ENCODE data around the gene ANKRD29. TPM values are rescaled to one million over a fixed set of nuclear protein-coding genes. Genes with fewer than 3 reads are reported as not detected.

Gene ANKRD29
- total RNA-seq, 1 donor from 2014 or later: 0.65 TPM

GRCh38 chr18:23618862-23619387, 43.8 kb downstream of the ANKRD29 start:
- peaks cover 57% of the 10 kb centered on the region for H3K27me3 ChIP-seq
- H3K36me3 ChIP-seq: no peaks in the 10 kb centered on the region
- H3K27ac ChIP-seq: no peak overlapping the region
- no peak overlapping the region for H3K9ac ChIP-seq
- peaks cover 20% of the 10 kb centered on the region for H3K4me1 ChIP-seq
- H3K36me3 Mint-ChIP-seq: no peaks in the 10 kb centered on the region
- H3K27me3 Mint-ChIP-seq (ENCODE audit: insufficient read depth, low read depth): peaks cover 30% of the 10 kb centered on the region
- peaks cover 3% of the 10 kb centered on the region for H3F3A ChIP-seq (ENCODE audit: low read depth)
- peak overlapping the region; percentile 88 for H3K4me2 ChIP-seq
- peaks cover 35% of the 10 kb centered on the region for H4K20me1 ChIP-seq (ENCODE audit: low read depth)
- peak overlapping the region; percentile 80 for H3K4me3 Mint-ChIP-seq
- no peaks in the 10 kb centered on the region for H3K79me2 ChIP-seq (ENCODE audit: low read depth)
- H3K4me1 Mint-ChIP-seq: peaks cover 10% of the 10 kb centered on the region
- no peaks in the 10 kb centered on the region for H3K9me3 ChIP-seq (ENCODE audit: low read depth)
- TF ChIP-seq EZH2phosphoT487 (IDR thresholded peaks at IDR 0.05) (no peak), CTCF (IDR thresholded peaks at IDR 0.05) (peak; percentile 32), EZH2 (IDR thresholded peaks at IDR 0.05) (no peak)
- H2AFZ ChIP-seq (replicated peaks): no peak overlapping the region
- H3K4me3 ChIP-seq: peak overlapping the region; percentile 50
- H3K27ac Mint-ChIP-seq: no peak overlapping the region
- peak; percentile 82 for DNase-seq (ENCODE audit: low spot score)
- no peaks in the 10 kb centered on the region for H3K9me3 Mint-ChIP-seq

- Mint-ChIP-seq H3K27me3 (ENCODE audit: insufficient read depth, low read depth) (peaks cover 30% of the 10 kb centered on the region), H3K4me3 (no peak overlapping the region), H3K27ac (no peak overlapping the region), H3K9me3 (no peaks in the 10 kb centered on the region), H3K4me1 (peaks cover 10% of the 10 kb centered on the region), H3K36me3 (no peaks in the 10 kb centered on the region)
- DNase-seq (ENCODE audit: low spot score): no peak
- H3K4me2 ChIP-seq: no peak overlapping the region
- no peak overlapping the region for H3K27ac ChIP-seq
- H3K9me3 ChIP-seq (ENCODE audit: low read depth): no peaks in the 10 kb centered on the region
- peaks cover 35% of the 10 kb centered on the region for H4K20me1 ChIP-seq (ENCODE audit: low read depth)
- peaks cover 57% of the 10 kb centered on the region for H3K27me3 ChIP-seq
- no peaks in the 10 kb centered on the region for H3K79me2 ChIP-seq (ENCODE audit: low read depth)
- H3K9ac ChIP-seq: no peak overlapping the region
- H3K36me3 ChIP-seq: no peaks in the 10 kb centered on the region
- TF ChIP-seq CTCF (IDR thresholded peaks at IDR 0.05) (no peak), EZH2 (IDR thresholded peaks at IDR 0.05) (no peak), EZH2phosphoT487 (IDR thresholded peaks at IDR 0.05) (no peak)
- H3F3A ChIP-seq (ENCODE audit: low read depth): peaks cover 3% of the 10 kb centered on the region
- no peak overlapping the region for H2AFZ ChIP-seq (replicated peaks)
- no peak overlapping the region for H3K4me3 ChIP-seq
- H3K4me1 ChIP-seq: peaks cover 20% of the 10 kb centered on the region
Observed at GRCh38 chr18:23617412-23618014, 45.2 kb downstream of the ANKRD29 start.

GRCh38 chr18:23616258-23616657, 46.5 kb downstream of the ANKRD29 start:
- TF ChIP-seq CTCF (IDR thresholded peaks at IDR 0.05) (no peak), EZH2 (IDR thresholded peaks at IDR 0.05) (no peak), EZH2phosphoT487 (IDR thresholded peaks at IDR 0.05) (no peak)
- Histone ChIP-seq H4K20me1 (ENCODE audit: low read depth) (peaks cover 30% of the 10 kb centered on the region), H3K27ac (no peak overlapping the region), H3F3A (ENCODE audit: low read depth) (peaks cover 3% of the 10 kb centered on the region), H3K4me2 (no peak overlapping the region), H3K27me3 (peaks cover 47% of the 10 kb centered on the region), H3K9ac (no peak overlapping the region), H2AFZ (replicated peaks) (no peak overlapping the region), H3K4me3 (no peak overlapping the region), H3K9me3 (ENCODE audit: low read depth) (no peaks in the 10 kb centered on the region), H3K79me2 (ENCODE audit: low read depth) (no peaks in the 10 kb centered on the region), H3K36me3 (no peaks in the 10 kb centered on the region), H3K4me1 (peaks cover 20% of the 10 kb centered on the region)
- no peak for DNase-seq (ENCODE audit: low spot score)
- no peaks in the 10 kb centered on the region for H3K9me3 Mint-ChIP-seq
- peaks cover 23% of the 10 kb centered on the region for H3K27me3 Mint-ChIP-seq (ENCODE audit: insufficient read depth, low read depth)
- H3K4me3 Mint-ChIP-seq: no peak overlapping the region
- H3K4me1 Mint-ChIP-seq: peaks cover 10% of the 10 kb centered on the region
- H3K36me3 Mint-ChIP-seq: no peaks in the 10 kb centered on the region
- no peak overlapping the region for H3K27ac Mint-ChIP-seq

Data from neural progenitor cell (in vitro differentiated cells).